LNCaP clone FGC (cell line): ENCODE measurements around the gene USP21.

ENCODE experiments used
- DNase-seq: peaks from one replicate; pipeline ENCODE4 v3.0.0-alpha.2; 2011; ENCODE audit warnings: low read depth
- H3K4me3 ChIP-seq: 2 replicates; pipeline ENCODE4 v1.5.1; 2011; ENCODE audit warnings: mild to moderate bottlenecking, low read depth, low read length, control low read depth
- CTCF ChIP-seq: IDR thresholded peaks from 2 replicates; pipeline ENCODE4 v1.5.1; 2012; ENCODE audit warnings: mild to moderate bottlenecking; ENCODE audit not compliant: control insufficient read depth, insufficient read depth; ENCODE audit errors: extremely low read depth

The USP21 gene

GRCh38 chr1:161157867-161158266 is 1.4 kb upstream of the USP21 start:
- DNase-seq = no peak
- no peak for TF ChIP-seq CTCF
- no peak overlapping the region for H3K4me3 ChIP-seq

- no peak for DNase-seq
- peak overlapping the region; percentile 93 for H3K4me3 ChIP-seq
- no peak for TF ChIP-seq CTCF
These were observed 837 bp upstream of the USP21 start for GRCh38 chr1:161158316-161159010.

GRCh38 chr1:161159913-161160243 is 578 bp downstream of the USP21 start:
- H3K4me3 ChIP-seq = peak overlapping the region; percentile 93
- DNase-seq = no peak
- TF ChIP-seq CTCF = no peak

- H3K4me3 ChIP-seq = no peak overlapping the region
- TF ChIP-seq CTCF = no peak
- DNase-seq = no peak
These were observed 1.4 kb downstream of the USP21 start for GRCh38 chr1:161160671-161161145.

GRCh38 chr1:161161652-161162051 is 2.4 kb downstream of the USP21 start:
- no peak for TF ChIP-seq CTCF
- no peak overlapping the region for H3K4me3 ChIP-seq
- DNase-seq = no peak

- TF ChIP-seq CTCF = no peak
- no peak overlapping the region for H3K4me3 ChIP-seq
- no peak for DNase-seq
These were observed 2.8 kb downstream of the USP21 start for GRCh38 chr1:161162052-161162451.

- TF ChIP-seq CTCF = no peak
- no peak overlapping the region for H3K4me3 ChIP-seq
- no peak for DNase-seq
These were observed 3.5 kb downstream of the USP21 start for GRCh38 chr1:161162806-161163205.
